Measurements from ENCODE around the gene CUBN. TPM values are rescaled to one million over a fixed set of nuclear protein-coding genes. Genes with fewer than 3 reads are reported as not detected.

Gene CUBN
- total RNA-seq, 1 experiment from 2014 or later = 0.80 TPM

- DNase-seq (no peak), ATAC-seq (no peak)
- Histone ChIP-seq H3K4me3 (ENCODE audit: low read length) (no peak overlapping the region), H3K27me3 (ENCODE audit: low read length) (no peaks in the 10 kb centered on the region), H3K4me1 (ENCODE audit: insufficient read depth, low read length) (peaks cover 6% of the 10 kb centered on the region; the same call in 1 of the 2 replicates), H3K9me3 (ENCODE audit: low read length) (no peaks in the 10 kb centered on the region), H3K9ac (ENCODE audit: low read length) (no peak overlapping the region), H3F3A (ENCODE audit: low read length, unreplicated experiment) (no peaks in the 10 kb centered on the region), H2AFZ (ENCODE audit: low read length) (no peak overlapping the region), H3K27ac (ENCODE audit: low read length) (no peak overlapping the region), H3K36me3 (ENCODE audit: low read depth, low read length) (no peaks in the 10 kb centered on the region), H4K20me1 (ENCODE audit: low read length) (no peaks in the 10 kb centered on the region), H3K9me2 (replicated peaks; ENCODE audit: low read length) (no peaks in the 10 kb centered on the region), H3K4me2 (ENCODE audit: low read length) (no peak overlapping the region), H3K79me2 (ENCODE audit: low read length) (no peaks in the 10 kb centered on the region)
- no peak for TF ChIP-seq EZH2phosphoT487 (IDR thresholded peaks at IDR 0.05; ENCODE audit: borderline replicate concordance, low read length)
- no peak for TF ChIP-seq EZH2 (IDR thresholded peaks at IDR 0.05; ENCODE audit: low read length, unreplicated experiment)
- no peak for TF ChIP-seq CTCF (conservative IDR thresholded peaks at IDR 0.05; ENCODE audit: low read depth, low read length)
- CTCF ChIA-PET = no interaction called here
- intact Hi-C loops (cut with micrococcal nuclease) = no loop called here
- no TSS peak for BruUV-seq (replicated peaks)
- POLR2A ChIA-PET (ENCODE audit: unreplicated experiment) = no interaction called here
These were observed 23.7 kb upstream of the CUBN start for GRCh38 chr10:17153321-17153720.

- TF ChIP-seq CTCF (conservative IDR thresholded peaks at IDR 0.05; ENCODE audit: low read depth, low read length) = no peak
- TF ChIP-seq EZH2phosphoT487 (IDR thresholded peaks at IDR 0.05; ENCODE audit: borderline replicate concordance, low read length) = no peak
- TF ChIP-seq EZH2 (IDR thresholded peaks at IDR 0.05; ENCODE audit: low read length, unreplicated experiment) = no peak
- H3K4me3 ChIP-seq (ENCODE audit: low read length) = no peak overlapping the region
- no TSS peak for BruUV-seq (replicated peaks)
- no peak overlapping the region for H2AFZ ChIP-seq (ENCODE audit: low read length)
- H3K79me2 ChIP-seq (ENCODE audit: low read length) = no peaks in the 10 kb centered on the region
- ChIA-PET POLR2A (ENCODE audit: unreplicated experiment) (interaction anchor here (0.5 to 0.9 kb wide), 2 partner anchors 122 to 864 kb away, joined by 5 to 6 read pairs; no protein-coding TSS in a partner anchor), CTCF (interaction anchor here (0.6 kb wide), 1 partner anchor 77 kb away, joined by 3 read pairs; no protein-coding TSS in a partner anchor)
- no peaks in the 10 kb centered on the region for H3K36me3 ChIP-seq (ENCODE audit: low read depth, low read length)
- H3K9ac ChIP-seq (ENCODE audit: low read length) = no peak overlapping the region
- no peaks in the 10 kb centered on the region for H3K27me3 ChIP-seq (ENCODE audit: low read length)
- H3K9me3 ChIP-seq (ENCODE audit: low read length) = no peaks in the 10 kb centered on the region
- no peaks in the 10 kb centered on the region for H3F3A ChIP-seq (ENCODE audit: low read length, unreplicated experiment)
- ATAC-seq = peak; percentile 94
- H4K20me1 ChIP-seq (ENCODE audit: low read length) = no peaks in the 10 kb centered on the region
- DNase-seq = no peak
- peak overlapping the region; percentile 30; the same call in 1 of the 2 replicates for H3K27ac ChIP-seq (ENCODE audit: low read length)
- intact Hi-C loops (cut with micrococcal nuclease) = no loop called here
- no peaks in the 10 kb centered on the region for H3K9me2 ChIP-seq (replicated peaks; ENCODE audit: low read length)
- no peak overlapping the region; the same call in 1 of the 2 replicates for H3K4me2 ChIP-seq (ENCODE audit: low read length)
- peaks cover 6% of the 10 kb centered on the region; the same call in 1 of the 2 replicates for H3K4me1 ChIP-seq (ENCODE audit: insufficient read depth, low read length)
These were observed 22.1 kb upstream of the CUBN start for GRCh38 chr10:17151716-17152115.

GRCh38 chr10:17147884-17148489 is 18.4 kb upstream of the CUBN start:
- Histone ChIP-seq H3K79me2 (ENCODE audit: low read length) (no peaks in the 10 kb centered on the region), H4K20me1 (ENCODE audit: low read length) (no peaks in the 10 kb centered on the region), H3K4me3 (ENCODE audit: low read length) (no peak overlapping the region), H3K27me3 (ENCODE audit: low read length) (no peaks in the 10 kb centered on the region), H3K36me3 (ENCODE audit: low read depth, low read length) (no peaks in the 10 kb centered on the region), H3K9me2 (replicated peaks; ENCODE audit: low read length) (no peaks in the 10 kb centered on the region), H3K9me3 (ENCODE audit: low read length) (no peaks in the 10 kb centered on the region), H3K4me2 (ENCODE audit: low read length) (no peak overlapping the region), H3K27ac (ENCODE audit: low read length) (no peak overlapping the region), H3K4me1 (ENCODE audit: insufficient read depth, low read length) (peaks cover 6% of the 10 kb centered on the region; the same call in 1 of the 2 replicates), H3F3A (ENCODE audit: low read length, unreplicated experiment) (no peaks in the 10 kb centered on the region), H3K9ac (ENCODE audit: low read length) (no peak overlapping the region), H2AFZ (ENCODE audit: low read length) (no peak overlapping the region)
- intact Hi-C loops (cut with micrococcal nuclease) = no loop called here
- ChIA-PET CTCF (no interaction called here), POLR2A (ENCODE audit: unreplicated experiment) (no interaction called here)
- no peak for TF ChIP-seq CTCF (conservative IDR thresholded peaks at IDR 0.05; ENCODE audit: low read depth, low read length)
- no peak for TF ChIP-seq EZH2 (IDR thresholded peaks at IDR 0.05; ENCODE audit: low read length, unreplicated experiment)
- TF ChIP-seq EZH2phosphoT487 (IDR thresholded peaks at IDR 0.05; ENCODE audit: borderline replicate concordance, low read length) = no peak
- ATAC-seq (no peak), DNase-seq (no peak)
- no TSS peak for BruUV-seq (replicated peaks)
